HG03108 (cell line): Measurements from ENCODE around the gene BCOR.

Experiments used
- ATAC-seq: cut with Tn5 transposase; IDR thresholded peaks from one replicate; pipeline ENCODE4 v1.9.1; 2021; ENCODE audit warnings: moderate library complexity; ENCODE audit not compliant: unreplicated experiment

The BCOR gene

DNA sequence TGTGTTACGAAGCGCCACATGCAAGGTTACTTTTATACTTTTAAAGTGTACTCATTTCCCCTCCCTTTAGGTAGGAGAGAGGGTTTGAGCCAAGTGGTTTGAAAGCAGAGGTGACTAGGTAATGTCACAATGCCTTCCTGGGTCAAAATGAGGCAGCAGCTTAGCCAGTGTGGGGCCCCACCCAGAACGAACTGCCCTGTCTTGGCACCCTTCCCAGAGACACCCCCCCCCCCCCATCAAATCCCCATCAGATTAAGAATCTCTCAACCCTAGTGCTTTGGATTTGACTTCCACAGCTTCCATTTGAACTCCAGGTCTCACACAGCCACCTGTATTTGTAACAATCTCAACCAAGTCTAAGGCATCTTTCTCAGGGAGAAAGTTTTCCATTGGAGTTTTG lies 31.1 kb downstream of the BCOR start:
- no peak for ATAC-seq

- ATAC-seq: no peak
These were observed 32.3 kb downstream of the BCOR start for GRCh38 chrX:40065296-40066046.

DNA sequence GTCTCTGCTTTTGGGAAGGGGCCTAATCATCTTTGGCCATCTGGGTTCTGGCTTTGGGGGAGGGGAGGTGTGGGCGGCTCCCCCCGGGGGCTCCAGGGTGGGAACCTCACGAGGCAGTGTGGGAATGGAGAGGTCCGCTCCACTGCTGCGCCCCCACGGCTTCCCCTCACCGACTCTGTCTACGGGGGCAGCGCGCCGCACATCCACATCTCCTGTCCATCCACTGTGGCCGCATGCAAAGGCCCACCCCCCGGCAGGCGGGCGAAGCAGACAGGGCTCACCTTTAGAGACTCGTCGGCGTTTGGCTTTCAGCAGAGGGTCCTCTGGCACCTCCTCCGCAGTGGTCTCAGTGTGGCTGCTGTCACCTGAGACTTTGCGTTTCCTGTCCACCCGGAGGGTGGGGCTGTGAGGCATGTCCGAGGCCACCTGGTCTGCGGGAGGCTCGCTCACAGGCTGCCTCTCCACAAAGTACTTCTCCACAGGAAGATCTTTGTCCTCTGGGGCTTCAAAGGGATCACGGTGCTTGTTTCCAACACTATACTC lies 33.6 kb downstream of the BCOR start:
- ATAC-seq: no peak

GRCh38 chrX:40063555-40063954 lies 34.2 kb downstream of the BCOR start:
- ATAC-seq: no peak

DNA sequence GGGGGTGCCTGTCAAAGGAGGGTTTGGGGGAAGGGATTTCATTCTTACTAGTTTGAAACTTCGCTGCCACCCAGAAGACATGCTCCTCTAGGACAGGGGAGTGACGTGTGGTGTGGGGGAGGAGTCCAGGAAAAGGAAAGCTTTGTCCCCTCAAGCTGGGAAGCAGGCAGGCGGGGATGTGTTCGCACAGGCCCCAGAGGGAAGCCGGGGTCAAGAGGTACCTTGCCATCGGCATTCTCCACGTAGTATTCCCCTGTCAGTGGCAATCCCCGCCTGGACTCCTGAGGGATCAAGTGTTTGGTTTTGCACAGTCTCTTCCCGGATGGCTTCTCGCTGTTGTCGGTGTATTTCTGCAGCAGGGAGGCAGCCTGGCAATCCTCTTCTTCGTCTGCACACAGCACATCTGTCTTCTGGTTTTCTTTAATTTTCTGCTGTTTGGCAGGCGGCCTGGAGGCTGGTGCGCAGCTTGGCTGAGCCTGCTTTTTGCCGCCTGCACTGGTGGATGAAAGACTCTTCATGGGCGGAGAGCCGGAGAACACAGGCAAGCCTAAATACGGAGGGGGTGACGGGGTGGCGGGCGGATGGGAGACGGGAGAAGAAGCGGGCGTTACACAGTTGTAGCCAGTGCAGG lies 35.1 kb downstream of the BCOR start:
- no peak for ATAC-seq

DNA sequence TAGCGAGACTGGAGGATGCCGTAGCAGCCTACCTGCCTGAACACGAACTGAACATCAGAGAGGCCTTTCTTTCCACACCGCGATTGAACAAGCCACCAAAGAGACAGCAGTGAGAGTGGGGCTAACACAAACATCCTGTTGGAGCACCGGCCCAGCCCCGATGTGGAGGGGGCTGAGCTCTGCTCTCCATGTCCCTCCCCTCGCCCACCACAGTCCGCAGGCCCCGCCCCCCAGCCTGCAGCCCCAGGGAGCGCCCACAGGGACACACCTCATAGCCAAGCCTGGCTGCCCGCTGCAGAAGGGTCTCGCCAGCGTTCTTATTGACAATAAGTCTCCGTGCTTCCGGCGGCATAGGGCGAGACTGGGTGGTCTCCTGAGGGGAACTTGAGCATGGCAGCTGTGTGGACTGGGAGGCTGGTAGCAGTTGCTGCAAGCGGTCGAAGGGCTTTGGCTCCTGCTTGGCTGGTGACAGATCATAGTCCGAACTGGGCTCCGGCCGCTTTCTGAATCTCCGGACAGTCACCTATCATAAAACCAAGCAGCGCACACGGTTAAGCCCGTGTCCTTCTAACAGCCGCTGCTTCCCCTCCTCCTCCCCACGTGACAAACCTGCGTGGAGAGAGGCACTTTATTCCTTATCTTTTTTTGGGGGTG lies 35.8 kb downstream of the BCOR start:
- no peak for ATAC-seq

- no peak for ATAC-seq
These were observed 36.8 kb downstream of the BCOR start for GRCh38 chrX:40061005-40061404.

- no peak for ATAC-seq
These were observed 37.4 kb downstream of the BCOR start for GRCh38 chrX:40060356-40060845.

GRCh38 chrX:40058719-40059118 lies 39.0 kb downstream of the BCOR start:
- no peak for ATAC-seq

DNA sequence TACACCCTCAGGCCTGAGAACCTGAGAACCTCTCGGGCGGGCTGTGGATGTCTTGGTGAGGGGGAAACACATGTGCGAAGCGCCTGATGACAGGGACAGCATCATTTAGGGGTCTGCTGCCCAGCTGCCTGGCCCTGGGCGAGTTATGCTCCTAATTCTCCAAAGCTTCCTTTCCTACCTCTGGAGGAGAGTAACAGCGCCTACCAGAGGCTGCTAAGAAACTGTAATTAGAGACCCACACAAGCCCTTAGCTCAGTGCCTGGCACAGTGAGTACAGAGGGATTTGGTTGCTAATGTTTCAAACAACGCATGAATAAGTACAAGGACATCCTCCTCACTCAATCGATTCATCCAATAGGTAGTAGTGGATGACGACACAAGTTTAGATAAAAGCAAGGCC lies 40.4 kb downstream of the BCOR start:
- no peak for ATAC-seq

- ATAC-seq: no peak
These were observed 41.3 kb downstream of the BCOR start for GRCh38 chrX:40056420-40056819.

DNA sequence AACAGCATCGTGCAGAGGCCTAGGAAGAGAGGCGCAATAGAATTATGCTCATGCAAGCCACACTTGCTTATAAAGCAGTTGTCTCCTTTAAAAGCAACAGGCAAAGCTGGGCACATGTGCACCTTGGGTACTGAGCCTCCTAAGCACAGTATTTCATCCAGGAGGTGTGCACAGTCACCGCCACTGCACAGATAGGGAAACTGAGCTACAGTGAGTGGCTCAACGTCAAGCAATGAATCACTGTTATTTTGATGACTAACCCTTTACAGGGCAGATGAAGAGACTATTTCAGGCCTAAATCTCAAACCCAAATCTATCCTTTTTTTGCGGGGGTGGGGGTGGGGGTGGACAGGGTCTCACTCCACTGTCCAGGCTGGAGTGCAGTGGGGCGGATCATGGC lies 42.3 kb downstream of the BCOR start:
- no peak for ATAC-seq

DNA sequence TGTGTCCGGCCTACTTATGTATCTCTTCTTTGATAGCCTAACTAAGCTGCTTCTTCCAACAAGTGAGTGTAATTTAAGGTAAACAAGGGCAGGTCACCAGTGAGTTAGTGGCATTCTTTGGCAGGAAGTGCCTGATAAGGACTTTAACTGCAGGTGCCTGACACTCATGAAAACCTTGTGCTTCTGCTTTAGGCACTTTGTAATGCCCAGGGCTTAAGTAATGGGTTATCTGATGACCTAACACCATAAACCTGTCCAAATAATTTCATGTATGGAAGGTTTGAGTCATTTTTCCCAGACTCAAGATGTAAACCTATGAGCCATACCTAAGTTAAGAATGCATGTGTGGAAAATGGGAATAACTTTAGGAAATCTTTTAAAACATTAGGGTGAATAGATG lies 43.0 kb downstream of the BCOR start:
- ATAC-seq: no peak

GRCh38 chrX:40050532-40050931 lies 47.2 kb downstream of the BCOR start:
- no peak for ATAC-seq

- no peak for ATAC-seq
These were observed 48.6 kb downstream of the BCOR start for GRCh38 chrX:40049084-40049641.

- ATAC-seq: no peak
These were observed 50.3 kb downstream of the BCOR start for GRCh38 chrX:40047485-40047884.

GRCh38 chrX:40043895-40044294 lies 53.9 kb downstream of the BCOR start:
- ATAC-seq: no peak

GRCh38 chrX:40041915-40042314 lies 55.8 kb downstream of the BCOR start:
- ATAC-seq: no peak

GRCh38 chrX:40040686-40041461 lies 56.9 kb downstream of the BCOR start:
- no peak for ATAC-seq

DNA sequence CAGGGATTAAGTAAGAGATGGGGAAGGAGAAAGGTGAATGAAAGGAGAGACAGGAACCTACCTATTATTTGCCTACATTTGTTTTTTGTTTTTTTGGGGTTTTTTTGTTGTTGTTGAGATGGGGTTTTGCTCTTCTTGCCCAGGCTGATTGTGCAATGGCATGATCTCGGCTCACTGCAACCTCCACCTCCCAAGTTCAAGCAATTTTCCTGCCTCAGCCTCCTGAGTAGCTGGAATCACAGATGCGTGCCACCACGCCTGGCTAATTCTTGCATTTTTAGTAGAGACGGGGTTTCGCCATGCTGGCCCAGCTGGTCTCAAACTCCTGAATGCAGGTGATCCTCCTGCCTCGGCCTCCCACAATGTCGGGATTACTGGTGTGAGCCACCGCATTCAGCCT lies 57.9 kb downstream of the BCOR start:
- ATAC-seq: no peak

DNA sequence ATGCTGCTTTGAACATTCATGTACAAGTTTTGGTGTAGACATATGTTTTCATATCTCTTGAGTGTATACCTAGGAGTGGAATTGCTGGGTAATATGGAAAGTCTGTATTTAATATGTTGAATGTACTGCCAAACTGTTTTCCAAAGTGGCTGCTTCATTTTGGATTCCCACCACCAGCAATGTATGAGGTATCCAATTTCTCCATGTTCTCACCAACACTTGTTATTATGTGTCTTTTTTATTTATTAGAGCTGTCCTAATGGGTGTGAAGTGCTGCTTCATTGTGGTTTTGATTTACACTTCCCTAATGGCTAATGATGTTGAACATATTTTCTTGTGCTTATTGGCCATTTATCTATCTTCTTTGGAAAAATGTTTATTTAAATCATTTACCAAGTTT lies 60.4 kb downstream of the BCOR start:
- no peak for ATAC-seq
